Measurements from ENCODE around the gene DNAJB12. TPM values are rescaled to one million over a fixed set of nuclear protein-coding genes. Genes with fewer than 3 reads are reported as not detected.

Gene DNAJB12
- total RNA-seq, 1 experiment from 2014 or later, result 27.6 TPM

DNA sequence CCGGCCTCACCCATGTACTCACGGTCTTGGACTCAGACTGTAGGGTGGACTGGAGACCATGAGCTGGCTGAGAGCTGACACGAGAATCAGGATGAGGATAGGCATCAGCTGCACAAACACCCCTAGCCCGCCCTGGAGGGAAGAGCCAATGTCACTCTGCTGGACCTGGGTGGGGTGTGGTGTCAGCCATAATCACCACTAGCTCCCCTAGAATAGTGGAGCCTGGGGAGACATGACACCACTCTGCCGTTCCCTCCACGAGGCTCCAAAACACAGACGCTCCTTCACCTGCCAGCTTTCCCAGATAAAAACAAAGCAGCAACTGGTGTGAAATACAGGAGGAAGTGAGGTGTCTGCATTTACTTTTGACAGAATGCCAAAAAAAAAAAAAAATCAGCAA lies 16.5 kb downstream of the DNAJB12 start:
- Mint-ChIP-seq H3K27ac (0 out of 7 replicates have a peak overlapping the region, but pooled peaks of 1 of the 3 experiments have one; percentile 66), H3K9me3 (no peaks in the 10 kb centered on the region), H3K4me3 (no peak overlapping the region), H3K27me3 (ENCODE audit: low read depth) (no peaks in the 10 kb centered on the region), H3K4me1 (peaks cover 10 to 17% of the 10 kb centered on the region in 2 experiments), H3K36me3 (ENCODE audit: insufficient read depth in 1 of 3, low read depth in 3 of 3) (peaks cover 9 to 67% (median 20%) of the 10 kb centered on the region in 3 experiments)
- Histone ChIP-seq H2BK12ac (ENCODE audit: insufficient read length, low read depth, low read length) (no peak overlapping the region), H3K79me2 (ENCODE audit: insufficient read depth, low read length) (no peaks in the 10 kb centered on the region), H2AFZ (ENCODE audit: low read length) (no peak overlapping the region), H2BK120ac (ENCODE audit: low read depth, low read length, poor library complexity, severe bottlenecking) (no peak overlapping the region), H4K20me1 (ENCODE audit: control insufficient read depth, insufficient read depth, insufficient read length) (no peaks in the 10 kb centered on the region), H3K18ac (ENCODE audit: insufficient read length, low read depth, low read length) (no peak overlapping the region), H2BK15ac (ENCODE audit: low read depth, low read length) (no peak overlapping the region), H3K9ac (ENCODE audit: extremely low read depth, insufficient read length, low read length) (no peak overlapping the region), H2BK20ac (ENCODE audit: low read depth, low read length, poor library complexity, severe bottlenecking) (no peak overlapping the region), H2BK5ac (ENCODE audit: insufficient read length, low read length) (no peak overlapping the region), H3K9me3 (ENCODE audit: control insufficient read depth, low read depth, low read length) (no peaks in the 10 kb centered on the region), H3K27ac (ENCODE audit: insufficient read length, low read depth, low read length) (no peak overlapping the region), H4K8ac (replicated peaks; ENCODE audit: insufficient read length, low read depth, low read length) (no peak overlapping the region), H4K5ac (ENCODE audit: insufficient read length, low read depth, low read length) (no peak overlapping the region), H3K14ac (ENCODE audit: insufficient read depth, low read length) (no peak overlapping the region), H3T11ph (ENCODE audit: low read length) (no peak overlapping the region), H3K56ac (ENCODE audit: insufficient read length, low read depth, low read length) (no peak overlapping the region), H2AK5ac (ENCODE audit: insufficient read length, low read length) (no peak overlapping the region), H3K27me3 (ENCODE audit: insufficient read depth, low read length) (no peaks in the 10 kb centered on the region), H4K91ac (ENCODE audit: insufficient read length, low read depth, low read length) (no peak overlapping the region), H3K4me1 (ENCODE audit: insufficient read depth, low read length) (no peaks in the 10 kb centered on the region; the same call in 1 of the 2 replicates), H3K4me2 (ENCODE audit: insufficient read depth, insufficient read length, low read length) (no peak overlapping the region), H3K23me2 (ENCODE audit: insufficient read length, low read depth, low read length, poor library complexity, severe bottlenecking) (no peaks in the 10 kb centered on the region), H3K79me1 (ENCODE audit: insufficient read depth, low read depth, low read length, poor library complexity, severe bottlenecking) (no peaks in the 10 kb centered on the region), H3K23ac (ENCODE audit: insufficient read length, low read depth, low read length) (no peak overlapping the region), H3K4ac (ENCODE audit: low read depth, low read length) (no peak overlapping the region)
- no peak for DNase-seq
- TF ChIP-seq, protein P1, sequence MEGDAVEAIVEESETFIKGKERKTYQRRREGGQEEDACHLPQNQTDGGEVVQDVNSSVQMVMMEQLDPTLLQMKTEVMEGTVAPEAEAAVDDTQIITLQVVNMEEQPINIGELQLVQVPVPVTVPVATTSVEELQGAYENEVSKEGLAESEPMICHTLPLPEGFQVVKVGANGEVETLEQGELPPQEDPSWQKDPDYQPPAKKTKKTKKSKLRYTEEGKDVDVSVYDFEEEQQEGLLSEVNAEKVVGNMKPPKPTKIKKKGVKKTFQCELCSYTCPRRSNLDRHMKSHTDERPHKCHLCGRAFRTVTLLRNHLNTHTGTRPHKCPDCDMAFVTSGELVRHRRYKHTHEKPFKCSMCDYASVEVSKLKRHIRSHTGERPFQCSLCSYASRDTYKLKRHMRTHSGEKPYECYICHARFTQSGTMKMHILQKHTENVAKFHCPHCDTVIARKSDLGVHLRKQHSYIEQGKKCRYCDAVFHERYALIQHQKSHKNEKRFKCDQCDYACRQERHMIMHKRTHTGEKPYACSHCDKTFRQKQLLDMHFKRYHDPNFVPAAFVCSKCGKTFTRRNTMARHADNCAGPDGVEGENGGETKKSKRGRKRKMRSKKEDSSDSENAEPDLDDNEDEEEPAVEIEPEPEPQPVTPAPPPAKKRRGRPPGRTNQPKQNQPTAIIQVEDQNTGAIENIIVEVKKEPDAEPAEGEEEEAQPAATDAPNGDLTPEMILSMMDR (conservative IDR thresholded peaks at IDR 0.05), result no peak
- no CpG with 5 or more reads among the region's 7 CpGs for WGBS (ENCODE audit: extremely low coverage, insufficient read length, low lambda C conversion rate)
